ENCODE results near the gene SLC2A2. TPM values are rescaled to one million over a fixed set of nuclear protein-coding genes. Genes with fewer than 3 reads are reported as not detected.

SLC2A2 gene
- total RNA-seq, 1 donor = under 0.01 TPM

GRCh38 chr3:171039674-171040073 is 13.2 kb upstream of the SLC2A2 start:
- H3K4me3 ChIP-seq (ENCODE audit: low read depth, low read length) = no peak overlapping the region
- TF ChIP-seq, protein P1, sequence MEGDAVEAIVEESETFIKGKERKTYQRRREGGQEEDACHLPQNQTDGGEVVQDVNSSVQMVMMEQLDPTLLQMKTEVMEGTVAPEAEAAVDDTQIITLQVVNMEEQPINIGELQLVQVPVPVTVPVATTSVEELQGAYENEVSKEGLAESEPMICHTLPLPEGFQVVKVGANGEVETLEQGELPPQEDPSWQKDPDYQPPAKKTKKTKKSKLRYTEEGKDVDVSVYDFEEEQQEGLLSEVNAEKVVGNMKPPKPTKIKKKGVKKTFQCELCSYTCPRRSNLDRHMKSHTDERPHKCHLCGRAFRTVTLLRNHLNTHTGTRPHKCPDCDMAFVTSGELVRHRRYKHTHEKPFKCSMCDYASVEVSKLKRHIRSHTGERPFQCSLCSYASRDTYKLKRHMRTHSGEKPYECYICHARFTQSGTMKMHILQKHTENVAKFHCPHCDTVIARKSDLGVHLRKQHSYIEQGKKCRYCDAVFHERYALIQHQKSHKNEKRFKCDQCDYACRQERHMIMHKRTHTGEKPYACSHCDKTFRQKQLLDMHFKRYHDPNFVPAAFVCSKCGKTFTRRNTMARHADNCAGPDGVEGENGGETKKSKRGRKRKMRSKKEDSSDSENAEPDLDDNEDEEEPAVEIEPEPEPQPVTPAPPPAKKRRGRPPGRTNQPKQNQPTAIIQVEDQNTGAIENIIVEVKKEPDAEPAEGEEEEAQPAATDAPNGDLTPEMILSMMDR (IDR thresholded peaks at IDR 0.05; ENCODE audit: insufficient read depth, low read depth, low read length) = no peak
- DNase-seq (ENCODE audit: low read depth) = no peak

DNA sequence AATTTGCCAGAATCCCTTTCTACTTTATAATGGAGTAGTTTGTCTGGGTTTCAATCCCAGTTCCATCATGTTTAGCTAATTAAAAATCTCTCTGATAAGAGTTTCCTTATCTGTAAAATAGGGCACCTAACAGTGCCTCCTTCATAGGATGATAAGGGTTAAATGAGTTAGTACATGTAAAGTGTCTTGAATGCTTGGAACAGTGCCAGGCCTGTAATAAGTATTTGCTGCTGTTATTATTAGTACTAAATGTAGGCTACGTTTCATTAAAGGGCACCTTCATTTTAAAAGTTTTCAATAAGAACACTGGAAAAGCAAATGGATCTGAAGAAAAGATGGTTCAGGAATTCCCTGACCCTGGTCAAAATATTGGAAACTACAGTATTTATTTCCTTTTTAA is 11.8 kb upstream of the SLC2A2 start:
- TF ChIP-seq, protein P1 (IDR thresholded peaks at IDR 0.05; ENCODE audit: insufficient read depth, low read depth, low read length) = no peak
- H3K4me3 ChIP-seq (ENCODE audit: low read depth, low read length) = no peak overlapping the region
- DNase-seq (ENCODE audit: low read depth) = no peak

- H3K4me3 ChIP-seq (ENCODE audit: low read depth, low read length) = peak overlapping the region; percentile 50
- peak; percentile 90 for DNase-seq (ENCODE audit: low read depth)
- TF ChIP-seq, protein P1 (IDR thresholded peaks at IDR 0.05; ENCODE audit: insufficient read depth, low read depth, low read length) = no peak
Observed at GRCh38 chr3:171028779-171029232, 2.3 kb upstream of the SLC2A2 start.

DNA sequence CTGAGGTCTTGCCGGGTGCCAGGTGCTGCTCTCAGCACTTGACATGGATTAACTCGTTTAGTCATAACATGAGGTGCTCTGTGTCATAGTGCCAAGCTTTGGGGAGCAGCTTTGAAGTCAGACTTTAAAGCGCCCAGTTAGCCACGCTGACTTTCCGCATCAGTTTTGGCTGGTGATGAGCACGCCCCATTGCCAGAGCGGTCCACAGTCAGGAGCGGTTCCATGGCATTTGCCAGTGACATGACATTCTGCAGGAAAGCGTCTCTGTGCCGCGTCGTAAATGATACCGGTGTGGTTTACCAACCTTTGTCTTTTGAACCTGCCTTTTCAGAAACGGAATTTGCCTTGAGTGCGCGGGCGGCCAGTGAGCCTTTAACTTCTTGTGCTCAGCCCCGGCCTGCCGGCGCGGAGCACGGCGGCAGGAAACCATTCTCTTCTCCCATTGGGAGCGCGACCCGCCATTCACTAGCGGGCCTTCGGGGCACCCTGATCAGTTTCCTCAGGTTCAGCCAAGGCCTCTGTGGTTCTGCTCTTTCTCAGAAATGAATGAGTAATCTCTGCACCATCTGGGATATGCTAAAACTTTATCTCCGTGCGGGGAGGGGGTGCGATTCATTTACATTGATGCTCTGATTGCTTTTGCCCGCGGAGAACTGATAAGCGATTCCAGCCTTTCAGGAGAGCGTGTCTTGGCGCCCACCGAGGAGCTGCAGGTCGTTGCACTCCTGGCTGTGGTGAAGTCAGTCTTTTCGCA is 1.7 kb upstream of the SLC2A2 start:
- peak; percentile 92 for DNase-seq (ENCODE audit: low read depth)
- peak overlapping the region; percentile 50 for H3K4me3 ChIP-seq (ENCODE audit: low read depth, low read length)
- TF ChIP-seq, protein P1 (IDR thresholded peaks at IDR 0.05; ENCODE audit: insufficient read depth, low read depth, low read length) = no peak

DNA sequence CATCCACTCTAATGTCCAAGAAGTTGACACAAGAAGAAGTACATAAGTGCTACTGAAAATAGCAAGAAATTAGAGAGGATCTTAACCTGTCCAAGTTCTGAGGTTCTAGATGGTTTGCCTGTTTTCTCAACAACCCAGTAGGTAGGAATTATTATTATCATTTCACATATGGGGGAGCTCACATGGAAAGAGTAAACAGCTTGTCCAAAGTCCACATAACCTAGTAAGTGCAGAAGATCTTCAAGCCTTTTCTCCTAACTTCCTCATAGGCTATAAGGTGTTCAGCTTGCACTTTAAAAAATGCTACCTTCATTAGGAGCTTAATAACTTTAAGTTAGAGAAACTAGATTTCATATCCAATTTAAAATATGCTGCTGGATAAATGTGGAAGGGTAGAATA is 3.0 kb downstream of the SLC2A2 start:
- TF ChIP-seq, protein P1 (IDR thresholded peaks at IDR 0.05; ENCODE audit: insufficient read depth, low read depth, low read length) = no peak
- no peak overlapping the region for H3K4me3 ChIP-seq (ENCODE audit: low read depth, low read length)
- DNase-seq (ENCODE audit: low read depth) = no peak

- TF ChIP-seq, protein P1 (IDR thresholded peaks at IDR 0.05; ENCODE audit: insufficient read depth, low read depth, low read length) = no peak
- DNase-seq (ENCODE audit: low read depth) = no peak
Observed at GRCh38 chr3:171021377-171021776, 5.1 kb downstream of the SLC2A2 start.

More at GRCh38 chr3:171021377-171021776, 5.1 kb downstream of the SLC2A2 start:
- H3K4me3 ChIP-seq (ENCODE audit: low read depth, low read length) = no peak overlapping the region

All from fibroblast of villous mesenchyme (primary cell).